ENCODE measurements around the gene CD44. TPM values are rescaled to one million over a fixed set of nuclear protein-coding genes. Genes with fewer than 3 reads are reported as not detected.

Gene CD44
- total RNA-seq, 6 experiments from 2014 or later: 12.2 to 64.1 (median 22.9) TPM

GRCh38 chr11:35118906-35119305, 20.1 kb upstream of the CD44 start:
- Histone ChIP-seq H3K9me3 (no peaks in the 10 kb centered on the region), H3K4me1 (no peaks in the 10 kb centered on the region), H3K4me3 (no peak overlapping the region), H3K36me3 (no peaks in the 10 kb centered on the region), H3K27me3 (no peaks in the 10 kb centered on the region), H3K27ac (no peak overlapping the region)
- intact Hi-C loops (cut with DNase I): no loop called here
- no peak for TF ChIP-seq POLR2A (IDR thresholded peaks at IDR 0.05)
- TF ChIP-seq, protein P1, sequence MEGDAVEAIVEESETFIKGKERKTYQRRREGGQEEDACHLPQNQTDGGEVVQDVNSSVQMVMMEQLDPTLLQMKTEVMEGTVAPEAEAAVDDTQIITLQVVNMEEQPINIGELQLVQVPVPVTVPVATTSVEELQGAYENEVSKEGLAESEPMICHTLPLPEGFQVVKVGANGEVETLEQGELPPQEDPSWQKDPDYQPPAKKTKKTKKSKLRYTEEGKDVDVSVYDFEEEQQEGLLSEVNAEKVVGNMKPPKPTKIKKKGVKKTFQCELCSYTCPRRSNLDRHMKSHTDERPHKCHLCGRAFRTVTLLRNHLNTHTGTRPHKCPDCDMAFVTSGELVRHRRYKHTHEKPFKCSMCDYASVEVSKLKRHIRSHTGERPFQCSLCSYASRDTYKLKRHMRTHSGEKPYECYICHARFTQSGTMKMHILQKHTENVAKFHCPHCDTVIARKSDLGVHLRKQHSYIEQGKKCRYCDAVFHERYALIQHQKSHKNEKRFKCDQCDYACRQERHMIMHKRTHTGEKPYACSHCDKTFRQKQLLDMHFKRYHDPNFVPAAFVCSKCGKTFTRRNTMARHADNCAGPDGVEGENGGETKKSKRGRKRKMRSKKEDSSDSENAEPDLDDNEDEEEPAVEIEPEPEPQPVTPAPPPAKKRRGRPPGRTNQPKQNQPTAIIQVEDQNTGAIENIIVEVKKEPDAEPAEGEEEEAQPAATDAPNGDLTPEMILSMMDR (IDR thresholded peaks at IDR 0.05): no peak
- DNase-seq (no peak), ATAC-seq (no peak)
- 56% methylated on average over 2 of the region's 4 CpGs for WGBS (ENCODE audit: insufficient coverage, low coverage, low lambda C conversion rate, missing lambda C conversion rate)

GRCh38 chr11:35121326-35121865, 17.6 kb upstream of the CD44 start:
- H3K27ac ChIP-seq: no peak overlapping the region
- 72% methylated on average over 2 of the region's 2 CpGs for WGBS (ENCODE audit: insufficient coverage, low coverage, low lambda C conversion rate, missing lambda C conversion rate)

GRCh38 chr11:35122308-35122707, 16.7 kb upstream of the CD44 start:
- Histone ChIP-seq H3K9me3 (no peaks in the 10 kb centered on the region), H3K36me3 (no peaks in the 10 kb centered on the region), H3K4me3 (no peak overlapping the region), H3K27me3 (no peaks in the 10 kb centered on the region), H3K27ac (no peak overlapping the region), H3K4me1 (no peaks in the 10 kb centered on the region)
- TF ChIP-seq POLR2A (IDR thresholded peaks at IDR 0.05): no peak
- TF ChIP-seq, protein P1 (IDR thresholded peaks at IDR 0.05): no peak
- intact Hi-C loops (cut with DNase I): no loop called here
- DNase-seq (no peak), ATAC-seq (no peak)
- WGBS (ENCODE audit: insufficient coverage, low coverage, low lambda C conversion rate, missing lambda C conversion rate): 42% methylated on average over 1 of the region's 1 CpG

More at GRCh38 chr11:35121326-35121865, 17.6 kb upstream of the CD44 start:
- ATAC-seq (no peak), DNase-seq (no peak)
- no peaks in the 10 kb centered on the region for H3K27me3 ChIP-seq
- TF ChIP-seq POLR2A (IDR thresholded peaks at IDR 0.05): no peak
- TF ChIP-seq, protein P1 (IDR thresholded peaks at IDR 0.05): no peak
- no peaks in the 10 kb centered on the region for H3K4me1 ChIP-seq
- intact Hi-C loops (cut with DNase I): no loop called here
- no peaks in the 10 kb centered on the region for H3K9me3 ChIP-seq
- no peaks in the 10 kb centered on the region for H3K36me3 ChIP-seq
- H3K4me3 ChIP-seq: no peak overlapping the region

GRCh38 chr11:35126000-35126878, 12.7 kb upstream of the CD44 start:
- intact Hi-C loops (cut with DNase I): no loop called here
- no peaks in the 10 kb centered on the region for H3K4me1 ChIP-seq
- H3K9me3 ChIP-seq: no peaks in the 10 kb centered on the region
- no peak overlapping the region for H3K27ac ChIP-seq
- WGBS (ENCODE audit: insufficient coverage, low coverage, low lambda C conversion rate, missing lambda C conversion rate): 63% methylated on average over 4 of the region's 6 CpGs
- TF ChIP-seq POLR2A (IDR thresholded peaks at IDR 0.05): no peak
- TF ChIP-seq, protein P1 (IDR thresholded peaks at IDR 0.05): no peak
- ATAC-seq: no peak
- H3K4me3 ChIP-seq: no peak overlapping the region
- no peaks in the 10 kb centered on the region for H3K36me3 ChIP-seq
- DNase-seq: no peak
- H3K27me3 ChIP-seq: no peaks in the 10 kb centered on the region

All from right lobe of liver (tissue), 6 donors.